HG03108 (cell line): ENCODE data around the gene ATF6B.
A peak's percentile ranks its signal among the peaks of the same experiment; 100 is the strongest.

ENCODE experiments used
- ATAC-seq: cut with Tn5 transposase; IDR thresholded peaks from one replicate; pipeline ENCODE4 v1.9.1; 2021; ENCODE audit warnings: moderate library complexity; ENCODE audit not compliant: unreplicated experiment

The ATF6B gene

DNA sequence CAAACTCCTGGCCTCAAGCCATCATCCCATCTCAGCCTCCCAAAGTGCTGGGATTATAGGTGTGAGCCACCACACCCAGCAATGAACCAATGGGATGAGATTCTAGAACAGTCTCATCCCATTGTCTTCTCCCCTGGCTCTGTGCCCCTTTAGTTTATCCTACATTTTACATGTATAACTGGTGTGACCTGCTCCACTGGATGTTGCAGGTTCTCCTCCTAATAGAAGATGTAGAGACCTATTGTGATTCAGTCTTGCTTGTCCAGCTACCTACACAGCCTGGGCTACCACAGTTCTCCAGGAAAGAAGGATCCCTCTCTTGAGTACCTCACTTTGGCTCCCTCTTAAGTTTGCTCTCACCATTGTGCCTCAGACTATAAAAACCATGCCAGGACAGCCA, 4.1 kb upstream of the ATF6B start:
- ATAC-seq, result no peak

- ATAC-seq, result no peak
Measured at GRCh38 chr6:32131439-32131948, 3.4 kb upstream of the ATF6B start.

DNA sequence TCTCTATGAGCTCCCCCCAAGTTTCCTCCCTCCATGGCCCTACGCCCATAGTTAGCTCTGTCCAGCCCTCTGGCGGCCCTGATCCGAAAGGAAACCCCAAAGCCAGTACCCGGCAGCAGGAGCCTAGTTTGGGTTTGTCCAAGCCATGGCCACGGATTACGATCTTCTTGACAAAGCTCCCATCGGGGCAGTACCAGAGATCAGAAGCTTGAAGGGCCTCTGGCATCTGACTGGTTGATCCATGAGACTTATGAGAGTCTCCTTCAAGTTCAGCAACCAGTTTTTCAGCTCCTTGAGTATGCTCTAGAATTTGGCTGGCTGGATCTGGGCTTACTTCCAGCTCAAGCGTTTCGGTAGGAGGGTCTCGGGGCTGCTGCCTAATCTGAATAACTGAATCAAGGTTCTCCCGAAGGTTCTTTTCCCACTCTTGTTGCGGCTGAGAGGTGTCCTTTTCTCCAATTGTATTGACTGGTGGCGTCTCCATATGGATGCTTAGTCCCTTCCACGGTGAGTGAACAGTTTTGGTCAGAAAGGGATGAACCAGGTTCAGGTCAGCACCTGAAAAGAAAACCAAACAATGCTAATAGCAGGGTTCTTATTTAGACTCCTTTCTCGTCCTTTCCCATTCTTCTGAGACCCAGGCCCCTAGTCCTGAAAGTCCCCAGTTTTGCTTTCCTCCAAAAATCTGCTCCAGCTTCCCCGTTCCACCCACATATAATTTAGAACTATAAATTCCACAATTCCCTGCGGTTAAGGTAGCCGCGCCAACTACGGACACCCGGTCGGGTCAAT, 1.4 kb upstream of the ATF6B start:
- ATAC-seq, result peak; percentile 8

DNA sequence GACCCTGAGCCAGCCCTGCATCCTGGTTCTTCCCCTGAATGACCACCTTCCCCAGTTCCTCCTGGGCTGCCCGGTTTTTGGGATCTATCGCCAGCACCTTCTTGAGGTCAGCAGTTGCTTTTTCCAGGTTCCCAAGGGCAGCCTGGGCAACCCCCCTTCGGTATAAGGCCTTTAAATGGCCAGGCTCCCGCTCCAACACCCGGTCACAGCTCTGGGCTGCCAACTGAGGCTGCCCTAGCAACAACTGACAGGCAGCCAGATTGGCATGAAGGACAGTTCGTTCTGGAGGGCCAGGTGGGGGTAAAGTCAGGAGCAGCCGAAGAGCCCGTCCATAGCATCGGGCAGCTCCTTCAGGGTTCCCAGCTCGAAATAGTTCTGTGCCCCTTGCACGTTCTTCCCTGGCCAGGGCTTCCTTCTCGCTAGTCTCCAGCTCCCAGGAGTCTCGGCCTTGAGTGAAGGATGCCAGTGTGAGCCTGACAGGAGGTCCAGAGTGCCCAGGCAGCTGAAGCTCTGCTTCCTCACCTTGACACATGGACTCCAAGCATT, 778 bp upstream of the ATF6B start:
- ATAC-seq, result no peak

- ATAC-seq, result no peak
Measured at GRCh38 chr6:32127409-32127716, 683 bp downstream of the ATF6B start.

GRCh38 chr6:32126880-32127279, 1.2 kb downstream of the ATF6B start:
- ATAC-seq, result no peak

DNA sequence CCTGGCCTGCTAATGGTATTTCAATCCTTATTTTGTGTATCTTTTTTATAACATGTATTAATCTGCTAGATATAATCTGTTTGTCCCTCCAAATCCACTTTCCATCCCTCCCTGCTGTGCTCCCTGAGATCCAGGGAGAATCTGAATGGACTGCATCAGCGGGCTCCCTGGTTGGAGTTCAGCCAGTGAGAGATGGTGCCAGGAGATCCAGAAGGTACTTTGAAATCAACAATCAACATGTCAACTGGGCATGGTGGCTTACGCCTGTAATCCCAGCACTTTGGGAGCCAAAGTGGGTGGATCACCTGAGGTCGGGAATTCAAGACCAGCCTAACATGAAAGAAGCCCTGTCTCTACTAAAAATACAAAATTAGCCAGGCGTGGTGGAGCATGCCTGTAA, 4.4 kb downstream of the ATF6B start:
- no peak for ATAC-seq

DNA sequence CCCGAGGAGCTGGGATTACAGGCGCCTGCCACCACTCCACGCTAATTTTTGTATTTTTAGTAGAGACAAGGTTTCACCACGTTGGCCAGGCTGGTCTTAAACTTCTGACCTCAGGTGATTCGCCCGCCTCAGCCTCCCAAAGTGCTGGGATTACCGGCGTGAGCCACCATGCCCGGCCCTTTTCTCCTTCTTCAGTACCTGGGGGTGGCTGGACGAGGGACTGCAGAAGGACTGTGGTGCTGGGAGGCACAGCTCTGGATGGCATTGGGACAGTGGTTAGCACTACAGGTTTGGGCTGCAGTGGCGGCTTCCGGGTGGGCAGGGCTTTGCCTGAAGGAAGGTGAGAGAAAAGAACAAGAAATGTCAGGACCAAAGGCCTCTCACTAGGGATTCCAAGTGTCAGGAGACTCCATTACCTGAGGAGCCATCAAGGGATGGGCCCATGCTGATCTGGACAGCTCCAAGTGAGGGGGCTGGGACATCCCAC, 7.4 kb downstream of the ATF6B start:
- no peak for ATAC-seq

- ATAC-seq, result peak; percentile 63
Measured at GRCh38 chr6:32118782-32119628, 9.0 kb downstream of the ATF6B start.

DNA sequence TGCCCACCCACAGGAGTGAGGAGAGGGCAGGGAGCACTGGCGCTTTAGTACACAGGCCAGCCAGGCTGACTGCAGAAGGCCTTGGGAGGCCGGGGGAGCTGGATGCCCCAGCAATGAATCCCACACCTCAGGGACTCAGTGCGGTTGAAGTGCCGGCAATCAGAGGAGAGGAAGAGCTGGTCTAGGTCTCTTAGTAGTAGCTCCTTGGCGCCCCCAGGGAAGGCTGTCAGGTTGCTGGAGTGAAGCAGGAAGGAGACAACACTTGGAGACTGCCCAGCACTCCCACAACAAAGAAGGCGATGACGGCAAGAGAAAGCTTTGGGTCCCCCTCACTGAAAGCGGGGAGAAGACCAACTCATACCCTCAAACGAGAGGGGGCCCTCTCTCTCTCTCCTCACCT, 10.6 kb downstream of the ATF6B start:
- no peak for ATAC-seq

DNA sequence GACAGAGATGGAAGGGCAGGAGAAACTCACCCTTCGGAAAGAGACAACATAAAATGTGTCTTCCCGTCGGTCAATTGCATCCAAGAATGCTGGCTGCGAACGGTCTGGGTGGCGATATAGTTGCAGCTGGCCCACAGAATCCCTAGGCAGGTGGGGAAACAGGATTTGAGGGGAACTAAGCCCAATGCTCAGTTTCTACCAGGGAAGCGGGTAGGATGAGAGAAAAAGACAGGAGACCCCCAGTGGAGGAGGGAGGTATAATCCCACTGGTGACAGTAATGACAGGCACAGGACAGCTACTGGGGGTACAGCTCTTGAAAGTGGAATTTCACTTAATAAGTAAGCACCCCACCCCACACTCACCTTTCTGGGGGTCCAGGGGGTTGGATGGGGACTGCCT, 11.4 kb downstream of the ATF6B start:
- ATAC-seq, result no peak

- no peak for ATAC-seq
Measured at GRCh38 chr6:32115623-32116022, 12.4 kb downstream of the ATF6B start.

DNA sequence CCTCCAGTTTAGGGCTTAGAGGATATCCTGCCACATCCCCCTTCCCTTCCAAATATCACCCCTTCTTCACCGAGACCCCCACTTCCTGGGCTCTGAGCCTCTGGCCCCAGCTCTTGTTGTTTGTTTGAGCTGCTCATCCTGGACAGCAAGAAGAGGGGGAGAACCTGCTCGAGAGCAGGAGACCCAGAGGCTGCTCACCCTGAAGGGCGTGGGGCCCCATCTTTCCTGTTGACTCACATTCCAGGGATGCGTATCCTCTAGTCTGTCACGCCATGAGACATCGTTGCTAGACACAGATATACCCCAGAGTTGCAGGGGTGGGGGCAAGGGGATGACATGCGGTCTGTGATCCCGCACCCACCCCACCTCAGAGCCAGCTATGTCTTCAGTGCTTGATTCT, 13.2 kb downstream of the ATF6B start:
- ATAC-seq, result no peak

- ATAC-seq, result no peak
Measured at GRCh38 chr6:32113386-32114352, 14.4 kb downstream of the ATF6B start.

GRCh38 chr6:32112431-32112980, 15.5 kb downstream of the ATF6B start:
- ATAC-seq, result no peak

DNA sequence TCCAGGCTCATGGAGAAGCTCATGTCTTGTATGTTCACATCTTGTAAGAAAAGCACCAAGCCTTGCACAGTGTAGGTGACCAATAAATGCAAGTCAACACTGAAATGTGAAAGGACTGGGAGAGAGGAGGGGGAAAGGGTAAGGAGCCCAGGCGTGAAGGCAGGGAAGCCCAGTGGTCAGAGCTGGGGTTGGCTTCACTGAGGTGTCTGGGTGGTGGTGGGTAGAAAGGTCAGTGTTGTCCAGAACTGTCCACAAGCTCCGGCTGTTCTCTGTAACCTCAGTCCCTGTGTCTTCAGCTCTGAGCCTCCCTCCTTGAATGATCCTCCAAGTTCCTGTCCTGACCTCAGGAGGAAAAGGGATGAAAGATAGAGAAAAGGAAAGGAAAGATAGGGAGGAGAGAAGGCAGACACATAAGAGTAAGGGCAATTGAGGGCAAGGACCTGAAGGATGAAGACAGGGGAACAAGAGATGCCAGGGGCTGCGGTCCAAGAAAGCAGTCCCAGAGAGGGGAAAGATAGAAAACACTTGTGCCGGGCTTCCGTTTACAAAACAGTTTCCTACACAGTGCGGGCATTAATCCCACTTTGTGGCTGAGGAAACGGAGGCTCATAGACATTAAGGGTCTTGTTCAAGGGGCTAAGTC, 16.5 kb downstream of the ATF6B start:
- no peak for ATAC-seq

DNA sequence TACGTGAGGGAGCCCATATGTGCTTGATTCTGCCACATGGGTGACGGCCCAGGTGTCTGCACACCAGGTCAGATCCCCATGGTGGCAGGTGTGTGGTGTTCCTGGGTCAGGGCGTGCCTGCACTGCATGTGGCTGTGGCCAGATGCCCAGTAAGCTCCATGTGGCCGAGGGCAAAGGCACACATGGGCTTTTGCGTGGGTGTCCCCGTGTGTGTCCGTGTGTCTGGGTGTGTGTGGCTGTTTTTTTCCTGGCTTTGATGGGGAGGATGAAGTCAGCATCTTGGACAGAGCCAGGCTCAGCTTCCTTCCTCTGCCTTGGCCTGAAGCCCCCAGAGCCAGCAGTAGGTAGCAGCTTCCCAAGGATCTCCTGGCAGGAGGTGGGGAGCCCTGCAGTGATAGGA, 17.4 kb downstream of the ATF6B start:
- ATAC-seq, result no peak

GRCh38 chr6:32109765-32110160, 18.3 kb downstream of the ATF6B start:
- no peak for ATAC-seq

DNA sequence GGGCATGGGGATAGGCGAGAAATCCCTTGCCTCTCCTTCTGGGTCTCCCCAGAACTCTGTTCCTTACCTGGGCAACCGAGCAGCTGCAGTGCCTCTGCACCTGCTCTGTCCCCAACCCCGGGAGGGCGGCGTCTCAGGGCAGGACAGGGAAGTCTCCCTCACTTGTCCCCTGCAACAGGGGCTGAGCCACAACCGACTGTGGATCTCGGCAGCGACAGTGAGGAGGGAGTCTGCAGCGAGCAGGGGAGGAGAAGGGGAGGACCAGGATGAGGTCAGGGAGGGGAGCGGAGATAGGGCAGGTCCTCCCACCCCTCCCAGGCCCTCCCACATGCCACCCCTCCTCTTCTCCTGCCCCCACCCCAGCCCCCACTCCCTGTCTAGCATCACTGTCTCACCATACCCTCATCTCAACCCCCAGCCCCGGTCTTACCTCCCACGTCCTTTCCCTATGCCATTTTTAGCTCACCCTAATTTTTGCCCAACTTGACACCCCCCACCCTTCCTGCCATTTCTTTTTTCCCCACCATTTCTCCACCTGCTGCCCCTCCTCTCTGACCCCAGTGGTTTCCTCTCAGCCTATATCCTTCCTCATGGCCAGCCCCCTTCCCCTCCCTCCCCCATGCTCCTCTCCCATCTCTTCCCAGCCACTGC, 18.8 kb downstream of the ATF6B start, which contains the start of gene TNXB:
TNXB (minus strand) TSS at position 225 of the 651 bp plus-strand sequence. CDS start 11,140 bp downstream, outside the sequence.
- ATAC-seq, result no peak
